Activated effector memory CD4-positive, alpha-beta T cell treated with anti-CD3 and anti-CD28 coated beads, Interleukin-2, amount 50 U/mL, for 16 hours (primary cell): ENCODE results near the gene NME9.
A peak's percentile ranks its signal among the peaks of the same experiment; 100 is the strongest.

Experiments
- DNase-seq: peaks from one replicate; pipeline ENCODE4 v3.0.0-alpha.2; 2020

The NME9 gene

DNA sequence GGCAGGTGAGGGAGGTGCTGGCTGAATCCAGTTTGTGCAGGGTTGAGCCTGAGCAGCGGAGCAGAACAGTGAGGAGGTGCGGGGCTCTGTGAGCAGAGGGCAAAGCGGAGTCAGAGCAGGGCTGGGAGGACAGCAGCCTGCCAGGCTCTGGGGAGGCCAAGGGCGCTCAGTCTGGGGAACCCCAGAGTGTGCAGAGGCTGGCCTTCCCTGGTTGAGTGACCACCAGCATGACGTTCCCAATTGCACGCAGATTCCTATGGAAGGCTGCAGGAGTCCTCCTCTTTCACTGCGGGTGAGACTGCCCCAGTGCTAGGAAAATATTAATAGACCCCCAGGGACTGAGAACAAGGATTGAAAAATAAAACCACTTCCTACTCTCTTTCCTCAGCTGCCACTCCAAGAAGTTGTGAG, 31.9 kb upstream of the NME9 start:
- peak; percentile 60 for DNase-seq

DNA sequence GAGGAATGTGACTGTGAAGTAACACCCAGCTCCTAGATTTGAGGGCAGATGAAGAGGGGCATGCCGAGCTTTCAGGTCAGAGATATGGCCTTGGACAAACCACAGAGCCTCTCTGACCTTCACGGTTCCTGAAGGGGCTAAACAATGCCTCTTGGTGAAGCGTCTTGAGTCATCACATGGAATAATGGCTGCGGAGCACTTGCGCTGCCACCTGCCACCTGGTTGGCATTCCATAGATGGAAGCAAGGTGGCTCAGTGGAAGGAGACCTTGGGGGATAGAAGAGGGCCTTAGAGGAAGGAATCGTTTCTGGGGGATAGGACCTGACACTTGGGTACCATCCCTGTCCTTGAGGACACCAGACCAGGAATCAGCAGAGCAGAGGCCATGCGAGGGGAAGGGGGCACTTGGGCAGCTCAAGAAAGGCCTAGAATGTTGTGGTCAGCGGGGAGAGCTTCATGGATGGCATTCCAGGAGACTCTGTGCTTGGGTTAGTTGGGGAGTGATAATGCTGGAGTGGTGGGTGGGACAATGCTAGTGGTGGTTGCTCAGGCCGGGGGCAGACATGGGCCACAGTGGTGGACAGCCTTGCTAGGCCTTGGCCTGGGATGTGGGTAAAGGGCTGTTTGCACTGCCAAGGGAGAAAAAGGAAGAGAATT, 31.3 kb upstream of the NME9 start:
- no peak for DNase-seq

DNA sequence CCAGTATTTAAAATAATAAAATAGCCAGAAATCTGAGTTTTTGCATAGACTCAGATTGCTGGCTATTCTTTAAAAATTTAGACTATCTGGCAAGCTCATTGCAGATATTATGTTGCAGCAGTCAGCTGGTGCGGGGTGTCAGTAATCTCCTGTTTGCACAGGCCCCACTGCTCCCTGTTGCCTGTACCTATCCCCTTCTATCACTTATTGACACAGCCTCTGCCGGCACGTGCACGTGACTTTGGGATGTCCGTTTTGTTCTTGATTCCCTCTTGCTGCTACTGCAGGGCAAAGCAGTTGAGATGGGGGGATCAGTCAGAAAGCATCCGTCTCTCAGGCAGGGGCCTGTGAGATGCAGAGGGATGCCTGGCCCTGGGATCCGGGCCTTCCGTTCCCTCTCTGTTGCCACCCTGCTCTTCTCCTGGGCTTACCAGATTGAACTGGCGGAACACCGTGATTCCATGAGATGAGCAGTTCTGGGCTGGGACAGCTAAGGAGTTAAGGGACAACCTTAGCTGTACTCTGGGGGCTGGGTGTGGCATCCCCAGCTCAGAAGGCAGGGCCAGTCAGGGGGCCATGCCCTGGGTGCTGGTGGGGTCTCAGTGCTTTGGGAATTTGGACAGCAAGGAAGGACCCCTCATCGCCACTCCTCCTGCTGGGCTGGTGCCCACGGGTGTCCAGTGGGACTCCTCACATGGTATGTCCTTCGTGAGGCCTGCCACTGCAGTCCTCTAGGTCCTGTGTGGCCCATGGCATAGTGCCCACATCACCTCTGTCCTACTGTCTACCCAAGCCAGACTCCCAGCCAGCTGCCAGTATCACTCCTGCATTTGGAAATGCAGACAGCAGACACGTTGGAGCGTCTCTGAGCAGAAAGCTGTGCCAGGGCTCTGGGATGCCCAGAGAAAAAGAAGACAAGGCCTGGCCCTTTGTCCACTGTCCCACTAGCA, 30.5 kb upstream of the NME9 start:
- DNase-seq: peak; percentile 53

DNA sequence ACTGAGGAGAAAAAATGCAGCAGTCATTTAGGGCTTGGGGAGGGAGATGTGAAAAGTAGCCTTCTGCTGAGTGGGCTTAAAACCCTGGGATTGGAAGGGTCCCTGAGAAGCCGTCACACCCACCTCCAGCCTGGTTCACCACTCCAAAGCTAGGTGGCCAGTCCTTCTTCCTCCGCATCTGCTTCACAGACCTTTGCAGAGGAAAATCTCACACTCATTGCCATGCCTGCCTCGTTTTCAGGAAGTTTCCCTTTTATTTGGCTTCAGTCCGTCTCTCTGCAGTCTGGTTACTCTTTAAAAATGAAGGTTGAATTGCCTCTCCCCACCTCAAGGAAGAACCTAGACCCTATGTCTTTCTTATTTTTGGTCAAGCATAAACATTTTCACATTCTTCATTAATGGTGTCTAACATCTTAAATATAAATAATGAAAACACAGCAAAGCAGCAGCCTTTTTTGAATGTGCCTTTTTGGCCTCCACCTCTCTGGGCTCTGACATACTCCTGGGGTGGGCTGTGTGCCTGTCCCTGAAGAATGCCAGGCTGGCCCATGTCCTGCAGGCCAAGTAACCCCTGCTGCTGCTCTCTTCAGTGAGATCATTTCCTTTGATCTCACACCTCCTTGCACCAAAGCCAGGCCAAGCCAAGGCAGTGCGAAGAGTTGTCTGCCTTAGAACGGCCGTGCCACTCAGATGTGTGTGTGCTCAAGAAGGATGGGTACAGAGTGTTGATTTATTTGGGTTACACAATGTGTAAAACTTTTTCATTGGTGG, 29.7 kb upstream of the NME9 start:
- DNase-seq: peak; percentile 37

DNA sequence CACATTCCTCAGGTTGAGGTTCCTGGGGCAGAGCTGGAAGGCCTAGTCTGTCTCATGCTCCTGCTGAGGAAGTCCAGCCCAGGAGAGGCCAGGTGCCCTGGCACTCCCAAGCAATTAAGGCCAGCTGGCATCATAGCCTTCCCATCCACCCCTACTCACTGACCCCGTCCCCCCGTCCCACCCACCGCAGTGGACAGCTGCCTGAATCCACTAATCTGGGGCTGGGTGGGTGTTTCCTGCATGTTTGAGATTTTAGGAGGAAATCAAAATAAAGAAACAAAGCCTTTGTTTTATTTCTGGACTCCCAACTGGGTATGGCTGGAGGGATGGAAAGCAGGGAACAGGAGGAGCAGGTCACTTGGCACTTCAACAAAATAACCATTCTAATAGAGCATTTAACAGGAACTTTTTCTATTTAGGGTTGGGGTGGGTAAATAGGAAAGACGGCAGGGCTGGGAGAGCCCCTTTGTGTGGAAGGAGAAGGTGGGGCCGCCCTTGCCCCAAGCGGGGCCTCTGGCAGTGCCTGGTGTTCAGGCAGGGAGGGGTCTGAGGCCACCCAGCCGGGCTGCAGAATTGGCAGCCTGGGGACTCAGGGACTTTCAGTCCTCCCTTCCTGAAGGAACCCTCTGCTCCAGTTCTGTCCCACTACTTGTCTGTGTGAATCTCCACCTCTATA, 27.2 kb upstream of the NME9 start:
- DNase-seq: no peak

DNA sequence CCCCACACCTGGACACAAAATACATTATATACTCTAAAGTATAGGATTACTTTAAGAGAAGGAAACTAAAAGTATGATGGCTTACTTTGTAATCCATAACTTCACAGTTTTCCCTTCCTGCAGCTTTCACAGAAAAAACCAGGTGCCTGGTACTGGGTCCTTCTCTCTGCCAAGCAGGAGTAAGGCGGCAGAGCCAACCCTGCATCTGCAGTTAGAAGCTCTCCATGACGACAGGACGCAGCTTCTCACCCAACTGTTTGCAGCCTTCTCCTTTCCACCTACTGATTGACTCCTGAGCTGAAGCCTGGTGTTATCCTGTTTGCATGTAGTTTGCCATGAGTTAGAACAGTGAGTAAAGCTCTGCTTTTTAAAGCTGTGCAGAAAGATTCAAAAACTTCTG, 25.4 kb upstream of the NME9 start:
- no peak for DNase-seq

DNA sequence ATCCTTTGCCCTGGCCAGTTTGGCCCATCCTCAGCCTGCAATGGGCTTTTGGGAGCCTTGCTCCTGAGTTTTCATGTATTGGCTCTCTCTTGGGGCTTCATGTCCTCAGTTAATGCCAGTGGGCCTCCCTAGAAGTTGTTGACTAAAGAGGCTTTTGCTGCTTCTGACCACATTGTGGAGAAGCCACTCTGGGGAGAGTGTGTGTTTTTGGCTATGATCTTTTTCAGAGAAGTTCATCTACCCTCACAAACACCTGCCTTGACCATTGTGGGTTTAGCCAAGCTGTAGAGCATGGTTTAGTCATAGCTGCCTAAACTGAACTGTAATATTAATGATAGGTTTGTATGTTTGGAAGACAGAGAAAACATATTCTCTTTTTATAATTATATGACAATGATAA, 24.7 kb upstream of the NME9 start:
- no peak for DNase-seq

DNA sequence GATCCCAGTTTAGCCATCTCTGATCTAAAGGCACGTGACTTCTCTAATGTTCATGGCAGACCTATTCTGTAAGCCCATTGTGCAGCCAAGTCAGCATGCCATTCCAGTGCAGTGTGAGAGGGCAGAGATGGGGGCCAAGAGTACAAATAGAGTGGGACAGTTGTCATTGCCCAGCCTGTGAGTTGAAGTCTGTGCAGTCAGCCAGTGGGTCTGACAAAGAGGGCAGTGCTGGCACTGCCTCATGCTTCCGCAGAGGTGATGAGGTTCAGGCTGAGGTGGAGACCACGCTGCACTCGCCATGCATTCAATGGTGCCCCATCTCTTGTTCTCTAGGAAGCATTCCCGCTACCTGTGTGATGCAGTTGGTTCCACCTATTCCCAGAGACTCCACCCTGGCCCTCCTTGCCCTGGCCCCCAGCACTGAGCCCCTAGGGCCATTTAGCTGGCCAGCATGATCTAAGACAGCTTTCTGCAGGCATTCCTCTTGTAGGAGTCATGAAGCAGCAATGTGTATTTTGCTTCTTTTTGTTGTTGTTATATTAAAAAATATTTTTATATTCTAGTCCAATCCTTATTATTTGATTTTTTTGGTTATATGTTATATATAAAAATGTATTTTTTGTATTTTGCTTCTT, 22.4 kb upstream of the NME9 start:
- DNase-seq: no peak

DNA sequence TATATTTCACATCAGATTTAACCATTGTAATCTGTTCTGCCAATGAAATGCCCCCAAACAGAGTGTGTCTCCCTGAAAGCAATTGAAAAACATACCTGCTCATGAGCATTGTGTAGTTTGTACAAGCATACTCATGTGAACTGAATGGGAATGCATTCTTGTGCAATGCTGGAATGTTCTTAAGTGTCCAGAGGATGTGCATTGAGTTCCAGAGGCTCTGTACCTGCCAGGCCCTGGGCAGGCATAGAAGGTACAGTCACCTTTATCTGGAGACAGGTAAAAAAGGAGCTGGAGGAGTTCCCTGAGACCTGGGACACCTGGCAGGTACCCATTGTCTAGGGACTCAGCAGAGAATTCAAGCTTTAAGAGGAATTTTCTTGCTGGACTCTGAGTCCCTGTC, 21.5 kb upstream of the NME9 start:
- peak; percentile 8 for DNase-seq

DNA sequence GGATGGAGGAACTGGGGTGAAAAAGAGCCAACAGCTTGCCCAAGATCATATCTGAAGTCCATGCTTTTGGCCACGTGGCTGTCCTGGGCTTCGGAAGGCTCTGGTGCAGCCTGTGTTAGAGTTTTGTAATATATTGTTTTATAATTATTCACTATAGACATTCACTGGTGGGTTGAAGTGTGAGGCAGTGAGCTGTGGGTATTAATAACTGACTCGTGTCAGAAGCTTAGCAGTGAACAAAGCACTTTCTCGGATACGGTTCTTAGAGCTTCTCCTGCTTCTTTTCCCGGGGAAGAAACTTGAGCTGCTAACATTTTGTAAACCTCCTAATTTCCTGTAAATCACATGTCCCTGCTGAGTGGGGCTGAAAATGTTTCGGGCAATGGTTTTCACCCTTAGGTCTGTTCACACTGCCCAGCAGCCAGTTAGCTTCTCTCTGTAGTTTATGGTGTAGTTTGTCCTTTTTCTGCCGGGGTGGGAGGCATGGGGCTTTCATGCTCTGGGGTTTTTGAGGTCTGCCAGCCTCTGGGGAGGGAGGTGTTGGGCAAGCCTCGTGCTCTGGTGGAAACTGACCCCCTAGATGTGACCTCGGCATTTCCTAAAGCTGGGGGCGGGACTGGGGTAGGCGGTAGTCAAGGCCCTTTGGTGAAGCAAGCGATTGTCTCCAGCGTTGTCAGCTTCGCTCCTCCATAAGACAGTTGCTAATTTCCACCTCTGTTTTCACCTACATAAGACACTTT, 20.4 kb upstream of the NME9 start:
- DNase-seq: peak; percentile 42

DNA sequence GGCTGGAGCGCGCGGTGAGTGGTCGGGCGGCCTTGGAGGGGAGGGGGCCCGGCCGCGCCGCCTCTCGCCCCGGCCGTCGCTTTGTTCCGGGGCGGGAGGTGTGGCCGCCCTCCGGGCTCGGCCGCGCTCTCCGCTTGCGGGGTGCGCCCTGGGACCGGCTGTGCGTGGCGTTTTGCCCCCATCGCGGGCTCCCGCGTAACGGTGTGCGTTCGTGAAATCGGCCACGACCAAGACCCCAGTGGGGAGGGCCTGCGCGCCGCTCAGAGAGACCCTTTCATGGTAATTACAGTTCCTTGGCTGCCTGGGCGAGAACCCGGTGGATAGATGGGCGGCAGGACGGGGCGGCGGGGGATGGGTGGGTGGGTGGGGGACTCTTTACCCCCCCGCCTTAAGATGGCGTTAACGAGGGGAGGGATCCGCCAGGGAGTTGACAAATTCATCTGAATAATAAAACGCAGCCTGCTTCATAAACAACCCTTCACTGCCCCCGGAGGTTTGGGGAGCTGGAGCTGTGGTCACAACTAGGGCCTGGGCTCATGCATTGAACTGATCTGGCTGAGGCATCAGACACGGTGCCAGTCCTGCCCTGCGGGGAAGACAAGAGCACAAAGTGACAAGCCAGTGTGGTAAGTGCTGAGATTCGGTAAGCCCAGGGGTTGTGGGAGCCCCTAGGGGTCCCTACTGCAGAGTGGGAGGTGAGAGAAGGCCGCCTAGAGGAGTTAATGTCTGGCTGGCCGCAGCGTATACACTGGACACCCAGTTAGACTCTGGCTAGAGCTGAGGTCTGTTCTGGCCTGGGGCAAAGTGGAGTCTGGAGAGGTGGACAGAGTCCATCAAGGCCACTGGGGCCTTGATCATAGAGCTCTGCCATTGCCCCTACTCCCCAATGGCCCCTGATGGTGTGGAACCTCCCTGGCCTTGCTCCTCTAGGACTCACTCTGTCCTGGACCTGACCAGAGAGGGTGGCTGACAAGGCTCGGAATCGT, 19.4 kb upstream of the NME9 start:
- DNase-seq: peak; percentile 36

DNA sequence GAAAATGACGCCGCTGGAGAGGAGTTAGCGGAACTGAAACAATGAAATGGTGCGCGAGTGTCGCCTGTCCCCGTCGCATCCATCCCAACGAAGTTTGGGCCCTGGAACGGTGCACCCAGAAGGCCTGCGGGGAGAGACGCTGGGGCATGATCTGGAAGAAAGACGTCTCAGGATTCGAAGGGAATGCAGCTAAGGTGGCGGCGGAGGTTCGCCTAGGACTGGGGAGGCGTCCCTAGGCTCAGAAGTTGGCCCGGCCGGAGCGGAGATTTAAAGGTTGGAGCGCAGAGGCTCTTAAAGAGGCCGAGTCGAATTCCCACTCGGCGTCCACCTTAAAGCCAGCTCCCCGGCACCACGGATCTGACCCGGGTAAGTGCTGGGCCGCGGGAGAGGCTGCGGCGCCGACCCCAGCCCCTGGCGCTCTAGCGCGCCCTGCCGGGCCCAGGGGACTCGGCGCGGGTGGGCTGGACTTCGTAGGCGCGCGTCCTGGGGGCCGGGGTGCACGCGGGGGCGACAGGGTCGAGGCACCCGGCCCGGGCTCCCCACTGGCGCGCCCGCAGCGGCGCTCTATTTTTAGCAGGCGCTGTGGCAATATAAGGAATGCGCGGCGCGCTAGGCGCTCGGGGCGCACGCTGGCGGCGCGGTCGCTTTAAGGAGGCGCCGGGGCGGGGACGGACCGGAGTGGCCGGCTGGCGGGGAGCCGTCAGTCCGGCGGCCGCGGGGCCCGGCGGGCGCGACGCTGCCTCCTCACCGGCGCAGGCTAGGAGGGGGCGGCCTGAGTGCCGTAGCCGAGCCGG, 18.5 kb upstream of the NME9 start, which contains the start of gene MRAS:
Gene MRAS (plus strand): TSS at position 620 of the 794 bp plus-strand sequence. CDS start 24,305 bp downstream, outside the sequence.
- peak; percentile 67 for DNase-seq

DNA sequence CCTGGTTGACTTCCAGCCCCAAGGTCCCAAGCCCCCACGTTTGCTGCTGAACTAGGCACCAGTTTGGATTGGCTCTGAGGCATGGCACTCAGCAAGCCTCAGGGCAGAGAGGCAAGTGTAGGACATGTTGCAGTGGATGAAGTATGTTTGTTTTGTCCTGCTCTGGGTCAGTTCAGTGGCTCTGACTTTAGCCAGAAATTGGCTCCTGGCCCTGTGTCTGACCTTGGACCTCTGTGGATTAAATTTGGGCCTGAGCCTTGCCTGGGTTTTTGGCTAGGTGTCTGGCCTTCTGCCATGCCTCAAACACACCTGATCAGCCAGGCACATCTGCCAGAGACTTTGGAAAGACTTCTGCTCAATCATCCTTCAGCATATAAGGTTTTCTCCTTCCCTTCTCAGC, 15.1 kb upstream of the NME9 start:
- no peak for DNase-seq

DNA sequence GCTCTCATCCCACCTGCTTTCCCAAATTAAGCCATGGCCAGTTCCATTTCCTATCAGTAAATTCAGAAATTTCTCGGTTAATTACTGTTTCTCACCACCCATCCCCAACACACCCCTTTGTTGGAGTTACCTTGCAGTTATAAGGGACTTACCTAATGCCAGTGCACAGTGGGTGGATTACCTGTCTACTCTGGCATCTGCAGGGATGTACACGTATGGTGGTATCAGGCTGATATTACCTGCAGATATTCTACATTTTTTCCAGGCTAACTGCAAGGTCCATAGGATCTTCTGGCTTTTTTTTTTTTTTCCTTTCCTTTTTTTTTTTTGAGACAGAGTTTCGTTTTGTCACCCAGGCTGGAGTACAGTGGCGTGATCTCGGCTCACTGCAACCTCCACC, 10.9 kb upstream of the NME9 start:
- DNase-seq: no peak

DNA sequence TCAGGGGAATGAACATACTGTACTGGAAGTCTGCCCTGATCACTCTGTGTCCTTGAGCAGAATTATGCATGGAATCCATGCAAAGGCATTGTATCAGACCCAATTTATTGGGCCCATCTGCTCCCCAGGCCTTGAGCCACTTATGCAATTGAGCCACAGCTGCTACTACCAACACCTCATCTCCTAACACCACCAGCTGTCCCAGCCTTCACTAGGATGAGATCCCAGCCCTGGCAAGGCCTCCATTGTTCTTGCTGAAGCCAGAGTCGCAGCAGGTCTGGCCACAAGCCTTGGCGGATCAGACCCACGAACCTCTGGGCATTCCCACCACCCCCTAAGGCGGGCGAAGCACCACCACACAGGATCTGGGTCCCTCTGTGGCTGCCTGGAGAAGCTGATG, 9.2 kb upstream of the NME9 start:
- DNase-seq: no peak

DNA sequence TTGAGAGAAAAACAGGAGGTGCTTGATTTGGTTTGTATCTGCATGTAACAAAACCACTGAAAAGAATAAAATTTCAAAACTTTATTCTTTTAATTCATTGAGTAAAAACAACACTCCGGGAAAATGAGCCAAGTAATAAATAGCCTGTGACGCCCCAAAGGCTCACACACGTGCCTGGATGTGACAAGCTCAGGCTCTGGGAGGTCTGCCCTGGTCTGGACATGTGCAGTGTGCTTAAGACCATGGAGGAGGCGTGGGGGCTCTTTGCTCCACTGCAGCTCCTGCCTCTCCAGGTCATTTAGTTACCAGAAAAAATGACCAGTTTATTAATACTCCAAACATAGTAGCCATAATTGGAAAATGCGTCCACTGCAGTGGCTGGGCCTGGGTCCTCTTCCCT, 8.6 kb upstream of the NME9 start:
- DNase-seq: no peak

DNA sequence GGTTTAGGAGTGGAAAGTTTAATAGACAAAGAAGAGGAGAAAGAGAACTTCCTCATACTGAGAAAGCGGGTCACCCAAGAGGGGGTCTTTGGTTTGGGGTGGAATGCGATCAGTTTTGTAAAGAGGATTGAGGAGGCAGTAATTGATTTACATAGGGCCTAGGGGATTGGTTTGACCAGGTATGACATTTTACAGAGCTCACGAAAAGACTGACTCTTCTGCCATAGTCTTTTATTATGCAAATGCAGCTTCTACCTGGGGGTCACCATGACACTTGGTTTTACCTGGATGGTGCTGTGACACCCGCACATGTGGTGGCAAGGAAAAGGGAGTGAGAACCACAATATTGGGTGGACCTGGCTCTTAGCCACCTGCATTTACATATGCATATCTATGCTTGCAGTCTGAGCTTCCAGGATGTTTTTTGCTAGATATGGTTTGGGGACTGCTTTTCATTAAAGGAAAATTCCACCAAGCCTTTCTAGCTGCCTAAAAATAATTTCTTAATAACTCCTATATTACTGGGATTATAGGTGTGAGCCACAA, 6.9 kb upstream of the NME9 start:
- no peak for DNase-seq

DNA sequence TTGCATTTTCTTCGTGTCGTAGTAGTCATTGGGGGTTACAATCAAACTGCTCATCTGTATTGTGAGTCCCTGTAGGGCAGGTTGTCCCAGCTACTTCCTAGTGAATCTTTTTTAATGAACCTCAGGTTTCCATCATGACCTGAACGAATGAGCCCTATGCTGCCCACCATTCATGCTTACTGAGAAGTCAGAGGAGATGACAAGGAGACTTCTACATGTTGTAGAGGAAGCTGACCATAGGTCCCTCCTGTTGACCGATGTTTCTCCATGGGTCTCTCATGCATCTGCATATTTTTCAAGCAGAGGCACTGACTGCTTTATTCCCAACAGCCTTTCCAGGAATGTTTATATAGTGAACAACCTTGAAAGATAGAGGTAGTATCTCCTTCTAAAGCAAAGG, 5.0 kb upstream of the NME9 start:
- no peak for DNase-seq

DNA sequence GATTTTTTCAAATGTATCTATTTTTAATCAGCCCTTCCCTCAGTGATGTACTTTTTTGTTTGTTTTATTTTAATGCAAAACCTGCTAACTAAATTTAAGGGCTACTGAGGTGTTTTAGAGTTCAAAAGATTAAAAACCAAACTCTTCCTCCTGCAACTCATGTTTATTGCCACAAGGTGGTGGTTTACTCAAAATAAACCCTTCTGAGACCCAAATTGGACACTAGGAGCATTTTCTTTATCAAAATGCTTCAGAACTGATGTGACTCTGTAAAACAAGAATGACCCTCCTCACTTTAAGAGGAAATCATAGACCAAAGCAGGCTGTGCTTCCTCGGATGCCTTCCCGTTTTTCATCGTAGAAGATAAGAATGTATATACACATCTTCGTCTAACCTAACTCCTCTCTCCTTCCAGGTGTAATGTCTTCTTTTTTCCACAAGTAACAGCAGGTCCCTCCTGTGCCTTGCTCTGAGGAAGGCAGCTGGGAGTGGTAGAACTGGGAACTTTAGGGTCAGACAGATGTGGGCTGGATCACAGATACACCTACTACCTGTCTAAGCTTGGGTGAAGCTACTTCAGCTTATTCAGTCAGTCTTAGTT, 2.9 kb upstream of the NME9 start:
- DNase-seq: no peak
